CD4-positive, alpha-beta T cell treated with Interleukin-1 beta for 1 hour (primary cell): Measurements from ENCODE around the gene RBP3.

Experiments
- DNase-seq, 2 donors: peaks; one replicate each; pipeline ENCODE4 v3.0.0-alpha.2; 2020 to 2022

RBP3 gene

DNA sequence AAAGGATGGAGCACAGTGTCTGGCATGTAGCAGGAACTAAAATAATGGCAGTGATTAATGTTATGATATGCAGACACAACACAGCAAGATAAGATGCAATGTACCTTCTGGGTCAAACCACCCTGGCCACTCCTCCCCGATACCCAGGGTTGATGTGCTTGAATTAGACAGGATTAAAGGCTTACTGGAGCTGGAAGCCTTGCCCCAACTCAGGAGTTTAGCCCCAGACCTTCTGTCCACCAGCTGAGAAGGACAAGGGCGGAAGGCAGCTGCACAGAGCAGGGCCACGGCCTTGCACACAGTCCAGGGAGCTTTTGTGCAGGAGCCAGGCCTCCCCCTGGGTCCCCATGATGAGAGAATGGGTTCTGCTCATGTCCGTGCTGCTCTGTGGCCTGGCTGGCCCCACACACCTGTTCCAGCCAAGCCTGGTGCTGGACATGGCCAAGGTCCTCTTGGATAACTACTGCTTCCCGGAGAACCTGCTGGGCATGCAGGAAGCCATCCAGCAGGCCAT is at the start of gene RBP3:
TSS of gene RBP3 (plus strand) at position 226 of the 514 bp plus-strand sequence. CDS start at position 348, 122 bp downstream.
- no peak for DNase-seq

DNA sequence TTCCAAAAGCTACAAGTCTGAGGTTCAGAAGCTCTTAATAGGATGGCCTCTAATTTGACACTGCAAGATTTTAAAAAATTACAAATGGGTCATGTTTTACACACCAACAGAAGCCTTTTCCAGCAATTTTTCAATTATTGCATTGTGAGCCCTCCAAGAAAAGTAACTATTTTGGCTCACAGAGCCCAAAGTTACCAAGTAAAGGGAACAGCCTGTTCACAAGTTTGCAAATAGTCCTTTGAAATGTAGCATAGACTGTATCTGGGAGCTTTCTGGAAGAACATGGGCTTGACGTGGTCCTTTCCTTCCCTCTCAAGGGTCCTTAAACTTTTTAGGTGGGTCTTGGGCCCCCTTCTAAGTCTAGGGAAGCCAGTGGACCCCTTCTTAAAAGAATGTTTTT is 49.4 kb upstream of the RBP3 start:
- no peak for DNase-seq

DNA sequence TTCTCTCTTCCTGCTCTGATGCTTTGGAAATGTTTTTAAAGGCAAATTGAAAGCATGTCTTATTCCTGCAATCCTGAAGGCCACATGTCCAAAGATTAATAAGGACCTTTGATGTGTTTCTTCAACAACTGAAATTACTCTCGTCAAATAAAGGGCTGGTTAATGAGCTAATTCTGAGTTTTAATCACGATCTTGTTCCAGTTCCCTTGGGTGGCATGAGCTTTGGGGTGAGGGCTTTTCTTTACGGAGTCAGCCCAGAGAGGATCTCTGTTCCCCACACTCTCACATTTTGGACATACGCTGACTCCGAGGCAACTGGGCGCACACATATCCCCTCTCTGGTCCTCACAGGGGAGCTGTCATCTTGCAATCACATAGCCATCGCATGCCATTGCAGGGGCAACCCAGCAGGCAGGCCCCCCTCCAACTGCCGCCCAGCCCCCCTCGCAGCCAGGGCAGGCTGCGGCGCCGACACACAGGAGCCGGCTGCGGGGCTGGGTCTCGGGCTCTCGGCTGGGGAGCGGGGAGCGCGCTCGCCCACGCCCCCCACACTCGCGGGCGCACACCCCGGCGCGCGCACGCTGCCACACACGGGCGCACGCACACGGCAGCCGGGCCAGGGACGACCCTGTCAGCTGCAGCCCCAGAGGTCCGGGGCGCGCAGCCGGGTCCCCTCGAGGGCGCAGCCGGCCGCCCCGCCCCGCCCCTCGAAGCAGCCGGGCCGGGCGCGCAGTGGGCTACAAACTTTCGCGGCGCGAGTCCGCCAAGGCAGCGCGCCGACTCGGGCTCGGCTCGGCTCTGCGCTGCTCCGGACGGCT is 48.3 kb upstream of the RBP3 start, which contains the start of gene GDF10:
TSS of gene GDF10 (plus strand) at position 587 of the 818 bp plus-strand sequence. CDS start 455 bp downstream, outside the sequence.
- no peak for DNase-seq

DNA sequence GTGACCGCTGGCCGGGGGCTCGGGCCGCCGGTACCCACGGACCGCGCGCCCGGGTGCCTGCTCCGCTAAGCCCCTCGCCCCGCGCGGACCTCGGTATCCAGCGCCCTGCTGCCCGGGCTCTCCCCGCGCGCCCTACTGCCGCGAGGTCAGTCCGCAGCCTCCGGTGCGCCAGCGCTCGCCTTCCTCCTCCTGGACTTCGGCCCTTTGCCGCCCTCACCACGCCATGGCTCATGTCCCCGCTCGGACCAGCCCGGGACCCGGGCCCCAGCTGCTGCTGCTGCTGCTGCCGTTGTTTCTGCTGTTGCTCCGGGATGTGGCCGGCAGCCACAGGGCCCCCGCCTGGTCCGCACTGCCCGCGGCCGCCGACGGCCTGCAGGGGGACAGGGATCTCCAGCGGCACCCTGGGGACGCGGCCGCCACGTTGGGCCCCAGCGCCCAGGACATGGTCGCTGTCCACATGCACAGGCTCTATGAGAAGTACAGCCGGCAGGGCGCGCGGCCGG is 47.7 kb upstream of the RBP3 start:
- no peak for DNase-seq

DNA sequence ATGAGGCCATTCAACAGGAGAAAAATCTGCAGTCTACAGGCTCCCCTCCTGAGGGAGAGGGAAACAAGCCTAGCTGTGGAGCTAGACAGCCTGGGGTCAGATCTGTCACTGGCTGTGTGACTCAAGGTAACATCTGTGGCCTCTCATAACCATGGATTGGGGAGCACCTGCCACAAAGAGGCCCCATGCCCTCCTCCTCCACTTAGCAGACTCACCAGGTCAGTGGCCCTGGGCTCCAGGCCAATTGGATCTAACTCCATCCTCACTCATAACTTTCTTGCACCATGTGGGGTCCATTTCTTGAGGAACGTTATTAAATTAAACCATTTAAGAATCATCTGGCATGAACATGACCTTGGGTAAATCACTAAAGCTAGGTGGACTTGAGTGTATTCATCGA is 46.3 kb upstream of the RBP3 start:
- no peak for DNase-seq

DNA sequence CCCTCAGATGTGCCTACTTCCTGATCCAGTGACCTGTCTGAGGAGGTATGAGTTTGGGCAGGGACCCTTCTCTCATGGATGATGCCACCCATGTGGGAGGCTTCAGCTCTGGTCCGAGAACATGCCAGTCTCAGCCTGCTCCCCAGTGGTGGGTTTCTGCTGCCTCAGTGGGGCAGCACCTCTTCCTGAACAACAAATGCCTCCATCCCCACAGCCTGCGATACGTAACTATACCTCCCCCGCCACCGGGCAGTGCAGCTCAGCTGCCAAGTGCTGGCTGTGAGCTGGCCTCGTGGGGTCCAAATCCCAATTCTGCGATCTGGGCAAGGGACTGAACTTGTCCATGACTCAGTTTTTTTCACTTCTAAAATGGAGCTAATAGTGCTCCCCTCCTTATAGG is 45.1 kb upstream of the RBP3 start:
- no peak for DNase-seq

DNA sequence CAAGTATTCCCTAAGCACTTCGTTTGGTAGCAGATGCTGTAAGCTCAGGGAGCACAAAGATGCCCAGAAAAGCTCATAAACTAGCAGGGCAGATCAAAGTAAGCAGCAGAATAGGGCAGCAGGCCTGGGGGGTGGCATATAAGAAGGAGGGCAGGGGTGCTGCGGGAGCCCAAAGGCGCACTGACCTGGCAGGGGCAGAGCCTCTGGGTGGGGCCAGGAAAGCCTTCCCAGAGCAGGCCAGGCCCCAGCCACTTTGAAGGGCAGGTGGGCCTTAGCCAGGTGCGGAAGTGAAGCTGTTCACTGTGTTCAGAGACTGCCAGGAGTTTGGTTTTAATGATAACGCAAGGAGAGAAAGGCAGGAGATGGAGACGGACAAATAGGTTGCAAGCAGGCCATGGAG is 44.3 kb upstream of the RBP3 start:
- no peak for DNase-seq

DNA sequence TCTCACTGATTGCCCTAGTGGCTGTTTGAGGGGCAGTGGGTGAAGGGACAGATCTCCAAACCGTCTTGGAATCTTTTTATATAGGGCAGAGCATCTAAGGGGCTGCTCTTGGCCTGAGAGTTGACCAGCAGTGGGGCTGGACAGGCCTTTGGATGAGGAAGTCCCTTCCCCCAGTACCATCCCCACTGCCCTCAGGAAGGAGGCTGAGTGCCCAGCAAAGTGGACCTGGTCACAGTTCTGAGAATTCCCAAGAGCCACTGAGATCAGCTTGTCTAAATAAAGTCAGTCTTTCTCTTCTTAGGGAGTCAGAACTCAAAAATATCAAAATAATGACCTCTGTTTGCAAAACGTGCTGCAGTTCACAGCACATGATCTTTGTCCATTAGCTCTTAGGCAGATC is 42.6 kb upstream of the RBP3 start:
- no peak for DNase-seq

DNA sequence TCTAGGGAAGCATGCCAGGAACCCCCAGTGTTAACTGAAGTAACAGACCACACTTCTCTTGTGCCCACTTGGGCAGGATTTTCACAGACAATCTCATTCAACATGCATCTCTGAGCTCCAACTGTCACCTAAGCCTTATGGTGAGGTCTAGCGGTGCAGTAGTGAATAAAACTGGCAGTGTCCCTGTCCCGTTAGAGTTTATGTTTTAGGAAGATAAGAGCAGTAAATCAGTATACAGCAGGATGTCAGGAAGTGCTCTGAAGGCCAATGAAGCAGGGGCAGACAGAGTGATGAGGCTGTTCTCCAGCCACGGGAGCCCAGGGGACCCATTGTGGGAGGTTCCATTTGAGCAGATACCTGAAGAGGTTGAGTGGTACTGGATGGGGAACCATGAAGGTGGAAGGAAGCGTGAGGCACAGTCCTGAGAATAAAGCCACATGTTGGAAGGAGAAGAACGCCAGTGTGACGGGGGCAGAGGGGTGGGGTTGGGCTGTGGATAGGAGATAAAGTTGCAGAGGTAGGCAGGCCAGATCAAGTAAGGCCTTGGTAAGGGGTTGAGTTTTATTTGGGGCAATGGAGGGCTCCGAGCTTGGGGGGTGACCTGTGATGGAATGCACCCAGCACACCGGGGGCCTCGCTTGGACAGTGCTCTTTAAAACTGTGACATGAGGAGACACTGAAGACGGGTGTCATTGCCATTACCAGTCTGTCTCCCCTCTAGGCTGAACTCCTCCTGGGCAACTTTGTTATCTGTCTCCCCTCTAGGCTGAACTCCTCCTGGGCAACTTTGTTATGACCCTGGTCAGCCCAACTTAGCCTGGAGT is 41.6 kb upstream of the RBP3 start:
- no peak for DNase-seq

DNA sequence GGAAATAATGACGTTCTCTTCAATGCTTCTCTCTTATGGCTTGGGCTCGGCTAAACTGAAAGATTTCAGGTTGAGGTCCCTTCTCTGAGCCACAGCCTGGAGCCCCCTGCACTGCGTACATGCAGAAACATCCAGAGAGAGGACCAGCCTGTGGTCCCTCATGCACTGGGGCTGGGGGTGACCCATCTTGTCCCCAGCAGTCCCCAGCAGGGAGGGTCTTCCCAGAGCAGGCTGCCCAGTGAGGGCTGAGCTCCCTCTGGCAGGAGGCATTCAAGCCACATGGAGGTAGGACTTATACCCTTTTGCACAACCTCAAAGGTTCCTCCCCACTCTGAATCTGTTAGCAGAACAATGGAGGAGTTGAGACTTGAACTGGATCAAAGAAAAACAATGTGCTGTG is 40.8 kb upstream of the RBP3 start:
- DNase-seq: no peak

DNA sequence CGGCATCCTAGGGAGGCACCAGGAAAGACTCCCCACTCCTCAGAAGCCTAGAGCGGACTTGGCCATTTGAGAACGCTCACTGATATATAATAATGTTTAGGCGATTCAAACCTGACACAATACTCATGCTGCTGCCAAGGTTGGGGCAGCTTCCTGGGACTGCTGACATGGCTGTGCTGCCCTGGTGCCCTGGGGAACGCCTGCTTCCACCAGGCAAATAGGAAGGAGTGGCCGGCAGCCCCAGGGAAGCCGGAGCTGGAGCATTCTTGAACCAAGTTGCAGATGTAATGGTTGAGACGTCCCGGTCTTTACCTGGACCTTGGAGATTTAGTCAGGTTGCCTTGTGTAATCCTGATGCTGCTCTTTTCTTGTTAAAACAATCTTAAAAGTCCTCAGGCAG is 39.4 kb upstream of the RBP3 start:
- DNase-seq: no peak

DNA sequence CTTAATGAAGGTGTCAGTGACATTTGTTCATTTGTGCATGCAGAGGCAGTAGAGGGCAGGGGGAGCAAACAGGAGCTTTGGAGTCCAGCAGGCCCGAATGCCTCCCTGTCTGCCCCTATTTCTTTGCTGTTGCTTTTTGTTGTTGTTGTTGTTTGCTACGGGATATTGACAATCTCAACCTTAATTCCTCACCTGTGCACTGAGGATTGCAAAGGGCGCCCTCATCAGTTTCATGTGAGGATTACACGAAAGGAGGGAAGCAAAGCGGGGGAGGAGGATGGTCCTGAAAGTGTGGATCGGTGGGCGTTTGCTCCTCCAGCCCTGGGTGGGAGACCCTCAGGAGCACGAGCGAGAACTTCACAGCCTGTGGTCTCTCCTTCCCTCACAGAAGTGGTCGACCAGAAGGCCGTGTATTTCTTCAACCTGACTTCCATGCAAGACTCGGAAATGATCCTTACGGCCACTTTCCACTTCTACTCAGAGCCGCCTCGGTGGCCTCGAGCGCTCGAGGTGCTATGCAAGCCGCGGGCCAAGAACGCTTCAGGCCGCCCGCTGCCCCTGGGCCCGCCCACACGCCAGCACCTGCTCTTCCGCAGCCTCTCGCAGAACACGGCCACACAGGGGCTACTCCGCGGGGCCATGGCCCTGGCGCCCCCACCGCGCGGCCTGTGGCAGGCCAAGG is 38.6 kb upstream of the RBP3 start:
- peak in 1 of 2 donors; percentile 3 for DNase-seq

DNA sequence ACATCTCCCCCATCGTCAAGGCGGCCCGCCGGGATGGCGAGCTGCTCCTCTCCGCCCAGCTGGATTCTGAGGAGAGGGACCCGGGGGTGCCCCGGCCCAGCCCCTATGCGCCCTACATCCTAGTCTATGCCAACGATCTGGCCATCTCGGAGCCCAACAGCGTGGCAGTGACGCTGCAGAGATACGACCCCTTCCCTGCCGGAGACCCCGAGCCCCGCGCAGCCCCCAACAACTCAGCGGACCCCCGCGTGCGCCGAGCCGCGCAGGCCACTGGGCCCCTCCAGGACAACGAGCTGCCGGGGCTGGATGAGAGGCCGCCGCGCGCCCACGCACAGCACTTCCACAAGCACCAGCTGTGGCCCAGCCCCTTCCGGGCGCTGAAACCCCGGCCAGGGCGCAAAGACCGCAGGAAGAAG is 38.1 kb upstream of the RBP3 start:
- no peak for DNase-seq

DNA sequence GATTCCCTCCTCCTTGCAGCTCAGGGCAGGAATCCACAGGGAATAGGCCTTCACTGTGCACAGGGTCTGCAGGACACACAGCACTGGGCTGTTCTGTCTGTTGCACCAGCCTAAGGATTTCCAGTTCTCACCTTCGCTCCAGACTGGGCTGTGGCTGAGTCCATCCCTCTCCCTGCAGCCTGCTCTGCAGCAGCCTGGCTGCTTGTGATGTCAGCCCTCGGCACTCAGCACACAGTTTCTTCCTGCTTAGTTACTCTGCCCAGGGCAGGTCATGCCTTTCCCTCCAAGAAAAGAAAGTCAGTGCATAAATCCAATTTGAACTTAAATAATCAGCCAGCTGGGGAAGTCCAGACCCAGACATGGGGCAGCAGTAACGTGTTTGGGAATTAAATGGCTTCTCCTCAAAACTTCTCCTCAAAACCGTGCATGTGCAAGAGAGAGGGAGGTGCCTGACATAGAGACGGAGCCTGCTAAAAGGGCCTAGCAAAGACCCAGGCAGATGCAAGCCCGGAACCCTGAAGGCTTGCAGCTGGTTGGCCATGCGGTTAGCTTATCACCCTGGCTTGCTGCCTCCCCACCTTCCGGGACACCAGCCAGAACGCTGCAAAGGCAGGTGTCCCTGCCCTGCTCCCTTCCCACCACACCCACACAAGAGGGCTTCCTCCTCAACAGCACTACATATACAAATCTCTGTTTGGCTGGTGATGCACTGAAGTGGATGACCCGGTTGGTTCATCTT is 36.8 kb upstream of the RBP3 start:
- peak; percentile 43 to 59 for DNase-seq

DNA sequence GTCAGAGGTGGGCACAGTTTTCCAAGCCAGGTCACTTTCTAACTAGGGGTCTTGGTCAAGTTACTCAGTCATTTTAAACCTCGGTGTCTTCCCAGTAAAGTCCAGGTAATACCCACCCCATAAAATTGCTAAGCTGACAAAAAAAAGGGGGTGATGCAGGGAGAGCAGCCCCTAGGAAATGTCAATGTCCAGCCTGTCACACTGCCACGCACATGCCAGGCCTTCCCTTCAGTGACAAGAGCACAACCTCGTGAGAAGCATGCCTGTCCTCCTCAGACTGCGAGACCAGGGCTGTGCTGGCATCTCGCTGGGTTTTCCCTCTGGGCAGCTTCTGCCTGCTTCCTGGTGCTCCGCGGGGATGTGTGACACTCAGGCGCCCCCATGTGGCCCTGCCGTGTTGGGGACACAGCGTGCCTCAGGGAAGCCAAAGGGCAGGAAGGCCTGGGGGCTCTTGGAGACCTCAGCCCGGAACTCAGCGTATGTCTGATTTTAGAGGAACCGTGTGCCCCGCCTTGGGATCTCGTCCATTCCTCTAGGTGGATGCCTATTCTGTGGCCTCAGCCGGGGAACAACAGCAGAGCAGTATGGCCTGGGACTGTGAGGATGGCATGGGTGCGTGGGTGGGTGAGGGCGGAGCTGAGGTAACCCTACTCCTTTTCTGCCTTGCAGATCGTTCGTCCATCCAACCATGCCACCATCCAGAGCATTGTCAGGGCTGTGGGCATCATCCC is 36.1 kb upstream of the RBP3 start:
- DNase-seq: peak; percentile 83 to 84

DNA sequence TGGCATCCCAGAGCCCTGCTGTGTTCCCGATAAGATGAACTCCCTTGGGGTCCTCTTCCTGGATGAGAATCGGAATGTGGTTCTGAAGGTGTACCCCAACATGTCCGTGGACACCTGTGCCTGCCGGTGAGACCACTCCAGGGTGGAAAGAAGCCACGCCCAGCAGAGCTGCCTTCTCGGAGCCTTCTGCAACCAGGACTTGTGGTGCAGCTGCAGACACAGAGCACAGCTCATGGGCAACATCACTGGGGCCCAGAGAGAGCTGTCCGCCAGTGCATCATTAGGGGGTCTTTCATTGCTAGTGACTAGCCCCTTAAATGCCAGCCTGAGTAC is 35.5 kb upstream of the RBP3 start:
- DNase-seq: no peak

DNA sequence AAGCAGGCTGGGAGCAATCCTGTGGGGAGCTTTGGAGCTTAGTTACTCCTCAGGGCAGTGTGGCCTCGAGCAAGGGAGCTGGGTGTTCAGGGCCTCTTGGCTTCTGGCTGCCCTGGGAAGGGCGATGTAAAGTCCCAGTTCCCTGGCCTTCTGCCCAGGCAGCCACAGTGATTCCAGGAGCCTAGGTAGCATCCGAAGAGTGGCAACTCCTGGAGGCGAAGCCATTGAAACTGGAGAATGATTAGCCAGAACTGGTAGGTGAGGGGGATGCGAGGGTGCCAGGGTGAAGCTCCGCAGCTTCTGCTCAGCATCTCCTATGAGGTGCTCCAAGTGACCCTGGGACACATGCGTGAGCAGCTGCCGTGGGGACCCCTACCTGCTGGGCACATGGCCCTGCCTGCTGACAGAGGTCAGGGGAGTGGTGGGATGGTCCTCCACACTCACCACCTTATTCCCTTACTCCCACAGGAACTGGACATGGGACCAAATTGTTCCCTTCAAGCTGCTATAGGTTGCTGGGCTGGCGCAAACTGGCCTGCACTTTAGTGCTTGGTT is 33.7 kb upstream of the RBP3 start:
- DNase-seq: no peak

DNA sequence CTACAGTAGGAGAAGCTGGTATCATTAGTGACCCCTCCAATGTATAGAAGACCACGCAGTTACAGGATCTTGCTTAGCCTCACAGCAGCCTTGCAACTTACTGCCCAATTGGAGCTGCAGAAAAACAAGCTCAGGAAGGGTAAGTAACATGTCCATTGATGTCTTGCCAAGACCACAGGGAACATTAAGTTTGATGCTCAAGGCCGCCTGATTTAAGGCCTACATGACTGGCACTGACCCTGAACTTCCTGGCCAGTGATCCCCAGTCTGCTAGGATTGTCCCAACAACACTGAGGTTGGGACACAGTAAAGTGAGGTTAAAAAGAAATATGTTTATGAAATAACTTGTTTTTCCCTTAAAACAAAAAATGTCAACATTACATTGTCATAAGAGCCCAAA is 32.7 kb upstream of the RBP3 start:
- no peak for DNase-seq

DNA sequence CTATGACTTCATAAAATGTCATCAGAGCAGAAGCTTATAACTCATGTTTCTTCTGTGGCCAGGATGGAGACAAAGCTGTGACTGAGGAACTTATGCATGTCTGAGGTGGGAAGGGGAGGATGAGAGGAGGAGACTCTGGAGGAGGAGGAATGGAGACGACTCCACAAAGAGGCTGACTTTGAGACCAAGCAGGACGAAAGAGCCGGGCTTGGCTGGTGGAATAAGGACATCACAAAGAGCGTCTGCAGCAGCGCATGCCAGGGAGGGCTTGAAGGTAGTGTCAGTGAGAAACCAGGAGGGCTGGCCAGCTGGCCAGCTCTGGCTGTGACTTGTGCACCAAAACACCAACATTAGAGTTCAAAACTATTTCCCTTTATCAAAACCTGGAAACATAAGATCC is 32.0 kb upstream of the RBP3 start:
- DNase-seq: no peak

DNA sequence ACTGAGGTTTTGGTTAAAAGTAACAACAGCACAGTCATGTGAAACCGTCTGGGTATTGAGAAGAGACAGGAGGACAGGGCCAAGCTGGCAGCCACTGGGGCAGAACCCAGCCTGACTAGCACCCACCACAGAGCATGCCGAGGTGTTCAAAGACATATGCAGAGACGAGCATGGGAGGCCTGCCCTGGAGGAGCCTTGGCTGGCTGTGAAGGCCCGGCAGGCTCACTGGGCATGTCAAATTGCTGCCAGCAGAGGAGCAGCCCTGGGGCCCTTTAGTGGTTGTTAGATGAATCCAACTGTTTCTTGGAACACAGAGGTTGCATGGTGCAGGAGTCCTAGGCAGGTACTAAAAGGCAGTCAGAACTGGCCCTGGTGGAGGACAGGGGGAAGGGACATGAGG is 30.9 kb upstream of the RBP3 start:
- DNase-seq: no peak

DNA sequence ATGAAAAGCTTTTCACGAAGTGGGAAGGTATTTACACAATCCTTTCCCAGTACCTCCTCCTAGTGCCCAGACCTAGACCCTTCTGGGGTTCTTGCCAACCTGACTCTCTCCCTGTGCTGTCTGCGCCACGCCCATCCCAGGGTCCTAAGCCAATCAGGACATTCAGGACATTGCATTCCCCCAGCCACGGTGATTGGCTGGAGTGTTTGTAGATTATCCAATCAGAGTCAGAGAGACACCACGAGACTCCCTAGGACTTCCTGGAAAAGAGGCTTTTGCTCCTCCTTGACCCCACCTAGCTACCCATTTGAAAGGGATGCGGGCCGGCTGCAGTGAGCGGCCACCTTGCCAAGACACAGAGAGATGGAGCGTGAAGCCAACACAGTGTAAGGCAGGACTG is 29.5 kb upstream of the RBP3 start:
- no peak for DNase-seq
